Lung (tissue), 12 donors: ENCODE measurements around the gene DNASE1L2. TPM values are rescaled to one million over a fixed set of nuclear protein-coding genes. Genes with fewer than 3 reads are reported as not detected.

Source experiments
- ATAC-seq: fragments of 200-7000 bp; cut with Tn5 transposase; one replicate; pipeline ENCODE4 v1.9.1; 2020; ENCODE audit warnings: moderate number of reproducible peaks; ENCODE audit not compliant: insufficient read depth, low FRiP score
- DNase-seq, 3 donors: peaks; one replicate each; pipeline ENCODE4 v3.0.0-alpha.2; 2013 to 2017
- H3K27ac ChIP-seq, 2 donors: one replicate each; pipeline ENCODE4 v1.5.1; 2013; ENCODE audit warnings: mild to moderate bottlenecking in 2 of 2, moderate library complexity in 2 of 2, control low read depth in 1 of 2, inconsistent platforms in 1 of 2, low read depth in 1 of 2, low read length in 1 of 2
- H3K27me3 ChIP-seq, 3 donors: one replicate each; pipeline ENCODE4 v1.5.1; 2013; ENCODE audit warnings: low read length in 2 of 3; ENCODE audit not compliant: control insufficient read depth in 3 of 3, insufficient read depth in 3 of 3
- H3K36me3 ChIP-seq, 4 donors: one replicate each; pipeline ENCODE4 v1.5.1; 2013; ENCODE audit warnings: low read length in 4 of 4, mild to moderate bottlenecking in 1 of 4, moderate library complexity in 1 of 4; ENCODE audit not compliant: control insufficient read depth in 4 of 4, insufficient read depth in 4 of 4
- H3K4me1 ChIP-seq, 5 donors: one replicate each; pipeline ENCODE4 v1.5.1; 2013; ENCODE audit warnings: low read length in 5 of 5, mild to moderate bottlenecking in 2 of 5, moderate library complexity in 1 of 5; ENCODE audit not compliant: control insufficient read depth in 5 of 5, insufficient read depth in 5 of 5
- H3K4me3 ChIP-seq: one replicate; pipeline ENCODE4 v1.5.1; 2013; ENCODE audit warnings: mild to moderate bottlenecking, control low read depth, moderate library complexity
- H3K9ac ChIP-seq, 2 donors: one replicate each; pipeline ENCODE4 v1.5.1; 2013; ENCODE audit warnings: low read length in 2 of 2, control low read depth in 1 of 2; ENCODE audit not compliant: insufficient read depth in 1 of 2
- H3K9me3 ChIP-seq, 4 donors: one replicate each; pipeline ENCODE4 v1.5.1; 2013; ENCODE audit warnings: low read length in 3 of 4, mild to moderate bottlenecking in 1 of 4, moderate library complexity in 1 of 4; ENCODE audit not compliant: control insufficient read depth in 4 of 4, insufficient read depth in 3 of 4
- CTCF ChIP-seq: IDR thresholded peaks from 2 replicates; pipeline ENCODE4 v1.5.1; 2012; ENCODE audit warnings: mild to moderate bottlenecking; ENCODE audit errors: control extremely low read depth, extremely low read depth
- WGBS, 2 donors: extraction: QIAGEN DNeasy Blood & Tissue Kit; methylation state at CpG; one replicate each; pipeline ENCODE4 v1.1.7; 2013; 5-methylcytosine and 5-hydroxymethylcytosine counted together
- polyA plus RNA-seq, 2 donors: library from polyadenylated mRNA; stranded (reverse); fragments of 200-250 nt; gene quantifications; one replicate each; pipeline ENCODE4 v1.2.1, GENCODE V29; 2013
- total RNA-seq, 2 donors: library from RNA; depleted of rRNA in 1 of 2; stranded (reverse); fragments of >200 nt in 1 of 2; gene quantifications; one replicate each; pipeline ENCODE4 v1.2.1, GENCODE V29; 2014 to 2021
- donor health status: control.
- donor health status: control.
- donor health status: Bipolar disorder and iron deficiency.
- donor health status: healthy.
- donor health status: DM: yes; HTN: yes; CAD: no.

DNASE1L2 gene
- total and polyA plus RNA-seq, 4 donors: 0.65 to 1.0 (median 0.70) TPM

GRCh38 chr16:2206420-2206779 lies 29.8 kb upstream of the DNASE1L2 start:
- WGBS, 2 donors: 76 to 81% methylated on average over 18 of the region's 18 CpGs
- ATAC-seq: no peak
- peaks cover 0 to 11% (median 8%) of the 10 kb centered on the region in 5 donors for H3K4me1 ChIP-seq
- no peak for TF ChIP-seq CTCF
- peak overlapping the region in 1 of 2 donors; percentile 99 for H3K27ac ChIP-seq
- H3K9me3 ChIP-seq: no peaks in the 10 kb centered on the region
- no peak for DNase-seq
- peaks cover 0 to 33% (median 4%) of the 10 kb centered on the region in 4 donors for H3K36me3 ChIP-seq
- H3K27me3 ChIP-seq: peaks cover 0 to 4% (median 0%) of the 10 kb centered on the region in 3 donors
- H3K9ac ChIP-seq: peak overlapping the region in 1 of 2 donors; percentile 6
- peak overlapping the region; percentile 93 for H3K4me3 ChIP-seq

- H3K9me3 ChIP-seq: no peaks in the 10 kb centered on the region
- DNase-seq (no peak), ATAC-seq (no peak)
- no peak overlapping the region for H3K9ac ChIP-seq
- no peak overlapping the region for H3K4me3 ChIP-seq
- peaks cover 0 to 33% (median 4%) of the 10 kb centered on the region in 4 donors for H3K36me3 ChIP-seq
- H3K27me3 ChIP-seq: peaks cover 0 to 1% (median 0%) of the 10 kb centered on the region in 3 donors
- peaks cover 0 to 14% (median 8%) of the 10 kb centered on the region in 5 donors for H3K4me1 ChIP-seq
- peak overlapping the region in 1 of 2 donors; percentile 26 for H3K27ac ChIP-seq
- whole genome bisulfite sequencing, 2 donors: 74 to 92% methylated on average over 16 to 23 of the region's 23 CpGs
- no peak for TF ChIP-seq CTCF
Measured at GRCh38 chr16:2206780-2207433, 29.3 kb upstream of the DNASE1L2 start.

- Histone ChIP-seq H3K27ac (no peak overlapping the region), H3K9ac (no peak overlapping the region), H3K4me1 (peaks cover 0 to 23% (median 8%) of the 10 kb centered on the region in 5 donors), H3K4me3 (no peak overlapping the region), H3K27me3 (no peaks in the 10 kb centered on the region), H3K9me3 (no peaks in the 10 kb centered on the region), H3K36me3 (peaks cover 0 to 35% (median 4%) of the 10 kb centered on the region in 4 donors)
- no peak for DNase-seq
- WGBS, 2 donors: 93% methylated on average over 9 of the region's 9 CpGs
- no peak for TF ChIP-seq CTCF
- ATAC-seq: no peak
Measured at GRCh38 chr16:2207872-2208271, 28.4 kb upstream of the DNASE1L2 start.
